ENCODE measurements around the gene RMND5A. TPM values are rescaled to one million over a fixed set of nuclear protein-coding genes. Genes with fewer than 3 reads are reported as not detected.

RMND5A gene
- 10 to 100 TPM; 40.9 to 55.3 (median 52.7) TPM for polyA plus RNA-seq (ENCODE audit: insufficient read depth in 1 of 5, insufficient read length in 5 of 5, low replicate concordance in 1 of 5)
- long read RNA-seq, donor 1, full-length matches to known transcripts = 7 of 12 reads
- long read RNA-seq, donor 1, partial matches to known transcripts = 5 of 12 reads
- long read RNA-seq, donor 1, other reads (novel, unspliced or antisense) = 0 of 12 reads
- long read RNA-seq, donor 2, full-length matches to known transcripts = 5 of 5 reads
- long read RNA-seq, donor 2, partial matches to known transcripts = 0 of 5 reads
- long read RNA-seq, donor 2, other reads (novel, unspliced or antisense) = 0 of 5 reads
- long read RNA-seq, donor 3, full-length matches to known transcripts = 5 of 5 reads
- long read RNA-seq, donor 3, partial matches to known transcripts = 0 of 5 reads
- long read RNA-seq, donor 3, other reads (novel, unspliced or antisense) = 0 of 5 reads
- long read RNA-seq, donor 4, full-length matches to known transcripts = 2 of 2 reads
- long read RNA-seq, donor 4, partial matches to known transcripts = 0 of 2 reads
- long read RNA-seq, donor 4, other reads (novel, unspliced or antisense) = 0 of 2 reads
- long read RNA-seq, donor 5, full-length matches to known transcripts = 11 of 22 reads
- long read RNA-seq, donor 5, partial matches to known transcripts = 11 of 22 reads
- long read RNA-seq, donor 5, other reads (novel, unspliced or antisense) = 0 of 22 reads
- long read RNA-seq, donor 6, full-length matches to known transcripts = 3 of 82 reads
- long read RNA-seq, donor 6, partial matches to known transcripts = 79 of 82 reads
- long read RNA-seq, donor 6, other reads (novel, unspliced or antisense) = 0 of 82 reads
- long read RNA-seq, donor 7, full-length matches to known transcripts = 3 of 14 reads
- long read RNA-seq, donor 7, partial matches to known transcripts = 11 of 14 reads
- long read RNA-seq, donor 7, other reads (novel, unspliced or antisense) = 0 of 14 reads
- long read RNA-seq, donor 8, full-length matches to known transcripts = 2 of 2 reads
- long read RNA-seq, donor 8, partial matches to known transcripts = 0 of 2 reads
- long read RNA-seq, donor 8, other reads (novel, unspliced or antisense) = 0 of 2 reads

GRCh38 chr2:86719637-86720539 is at the start of gene RMND5A:
TSS of gene RMND5A (plus strand) at chr2:86720291. CDS start at chr2:86720668, 377 bp downstream.
- peak; percentile 88 for DNase-seq

- peak; percentile 19 to 28 for DNase-seq
Observed at GRCh38 chr2:86671337-86671981, 48.6 kb upstream of the RMND5A start.

- DNase-seq = no peak
Observed at GRCh38 chr2:86672027-86672545, 48.0 kb upstream of the RMND5A start.

- DNase-seq = no peak
Observed at GRCh38 chr2:86673011-86673410, 47.1 kb upstream of the RMND5A start.

GRCh38 chr2:86673986-86674670 is 46.0 kb upstream of the RMND5A start:
- DNase-seq = no peak

- DNase-seq = no peak
Observed at GRCh38 chr2:86675104-86675503, 45.0 kb upstream of the RMND5A start.

GRCh38 chr2:86675511-86676015 is 44.5 kb upstream of the RMND5A start:
- no peak for DNase-seq

- no peak for DNase-seq
Observed at GRCh38 chr2:86677816-86678215, 42.3 kb upstream of the RMND5A start.

GRCh38 chr2:86679036-86679435 is 41.1 kb upstream of the RMND5A start:
- DNase-seq = no peak

- no peak for DNase-seq
Observed at GRCh38 chr2:86685351-86685750, 34.7 kb upstream of the RMND5A start.

GRCh38 chr2:86686460-86686859 is 33.6 kb upstream of the RMND5A start:
- no peak for DNase-seq

- DNase-seq = no peak
Observed at GRCh38 chr2:86686905-86687304, 33.2 kb upstream of the RMND5A start.

- no peak for DNase-seq
Observed at GRCh38 chr2:86695053-86695691, 24.9 kb upstream of the RMND5A start.

- no peak for DNase-seq
Observed at GRCh38 chr2:86697551-86698104, 22.5 kb upstream of the RMND5A start.

- no peak for DNase-seq
Observed at GRCh38 chr2:86700690-86701089, 19.4 kb upstream of the RMND5A start.

- peak in 1 of 2 donors; percentile 26 for DNase-seq
Observed at GRCh38 chr2:86703704-86704361, 16.3 kb upstream of the RMND5A start.

- DNase-seq = no peak
Observed at GRCh38 chr2:86704459-86704971, 15.6 kb upstream of the RMND5A start.

- DNase-seq = no peak
Observed at GRCh38 chr2:86706220-86706619, 13.9 kb upstream of the RMND5A start.
